ENCODE results near the gene ANGPTL8. TPM values are rescaled to one million over a fixed set of nuclear protein-coding genes. Genes with fewer than 3 reads are reported as not detected.

ANGPTL8 gene
- total RNA-seq, 2 experiments from 2014 or later, result not detected

DNA sequence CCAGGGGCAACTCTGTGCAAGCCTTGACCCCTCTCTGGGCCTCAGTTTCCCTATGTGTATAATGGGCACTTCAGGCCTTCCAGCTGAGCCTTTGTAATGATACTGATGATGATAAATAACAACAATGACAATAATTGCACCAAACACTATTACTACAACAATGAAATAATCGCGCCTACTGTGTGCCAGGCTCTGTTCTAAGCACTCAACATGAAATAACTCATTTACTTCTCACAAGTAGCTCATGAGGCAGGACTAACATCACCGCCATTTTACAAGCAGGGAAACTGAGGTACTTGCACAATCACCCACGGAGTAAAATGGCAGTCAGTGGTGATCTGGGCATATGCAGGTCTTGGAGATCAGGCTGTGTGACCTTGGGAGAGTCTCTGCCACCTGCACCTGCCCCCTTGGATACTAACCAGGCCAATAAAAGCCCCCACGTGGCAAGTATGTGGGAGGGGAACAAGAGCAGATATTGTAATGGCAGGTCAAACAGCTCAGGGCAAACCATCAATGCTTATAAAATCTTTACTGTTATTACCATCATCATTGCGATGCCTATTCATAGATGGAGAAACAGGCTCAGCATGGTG lies 540 bp upstream of the ANGPTL8 start:
- TF ChIP-seq, protein P1, sequence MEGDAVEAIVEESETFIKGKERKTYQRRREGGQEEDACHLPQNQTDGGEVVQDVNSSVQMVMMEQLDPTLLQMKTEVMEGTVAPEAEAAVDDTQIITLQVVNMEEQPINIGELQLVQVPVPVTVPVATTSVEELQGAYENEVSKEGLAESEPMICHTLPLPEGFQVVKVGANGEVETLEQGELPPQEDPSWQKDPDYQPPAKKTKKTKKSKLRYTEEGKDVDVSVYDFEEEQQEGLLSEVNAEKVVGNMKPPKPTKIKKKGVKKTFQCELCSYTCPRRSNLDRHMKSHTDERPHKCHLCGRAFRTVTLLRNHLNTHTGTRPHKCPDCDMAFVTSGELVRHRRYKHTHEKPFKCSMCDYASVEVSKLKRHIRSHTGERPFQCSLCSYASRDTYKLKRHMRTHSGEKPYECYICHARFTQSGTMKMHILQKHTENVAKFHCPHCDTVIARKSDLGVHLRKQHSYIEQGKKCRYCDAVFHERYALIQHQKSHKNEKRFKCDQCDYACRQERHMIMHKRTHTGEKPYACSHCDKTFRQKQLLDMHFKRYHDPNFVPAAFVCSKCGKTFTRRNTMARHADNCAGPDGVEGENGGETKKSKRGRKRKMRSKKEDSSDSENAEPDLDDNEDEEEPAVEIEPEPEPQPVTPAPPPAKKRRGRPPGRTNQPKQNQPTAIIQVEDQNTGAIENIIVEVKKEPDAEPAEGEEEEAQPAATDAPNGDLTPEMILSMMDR (IDR thresholded peaks at IDR 0.05), result no peak
- Histone ChIP-seq H3K27ac (ENCODE audit: low read depth in 1 of 2, low read length in 2 of 2) (no peak overlapping the region), H3K9me3 (ENCODE audit: control insufficient read depth in 1 of 2, insufficient read depth in 1 of 2, low read length in 2 of 2) (peaks cover 11 to 54% of the 10 kb centered on the region in 2 experiments), H3K36me3 (ENCODE audit: insufficient read depth, low read length) (no peaks in the 10 kb centered on the region), H3K4me1 (ENCODE audit: insufficient read depth, low read length) (peaks cover 9% of the 10 kb centered on the region), H3K4me3 (ENCODE audit: low read length) (no peak overlapping the region), H3K27me3 (ENCODE audit: control insufficient read depth in 1 of 2, insufficient read depth in 2 of 2, low read length in 2 of 2) (peaks cover 5 to 14% of the 10 kb centered on the region in 2 experiments)
- Mint-ChIP-seq H3K27me3 (peaks cover 27% of the 10 kb centered on the region), H3K36me3 (ENCODE audit: low read depth) (no peaks in the 10 kb centered on the region), H3K4me3 (no peak overlapping the region), H3K4me1 (ENCODE audit: low read depth) (peaks cover 5% of the 10 kb centered on the region), H3K27ac (no peak overlapping the region), H3K9me3 (peaks cover 6% of the 10 kb centered on the region)
- intact Hi-C loops (cut with DNase I, micrococcal nuclease), result no loop called here
- POLR2A ChIA-PET, result no interaction called here
- ATAC-seq (ENCODE audit: poor library complexity) (no peak), DNase-seq (no peak)
- CTCF ChIA-PET, result no interaction called here

DNA sequence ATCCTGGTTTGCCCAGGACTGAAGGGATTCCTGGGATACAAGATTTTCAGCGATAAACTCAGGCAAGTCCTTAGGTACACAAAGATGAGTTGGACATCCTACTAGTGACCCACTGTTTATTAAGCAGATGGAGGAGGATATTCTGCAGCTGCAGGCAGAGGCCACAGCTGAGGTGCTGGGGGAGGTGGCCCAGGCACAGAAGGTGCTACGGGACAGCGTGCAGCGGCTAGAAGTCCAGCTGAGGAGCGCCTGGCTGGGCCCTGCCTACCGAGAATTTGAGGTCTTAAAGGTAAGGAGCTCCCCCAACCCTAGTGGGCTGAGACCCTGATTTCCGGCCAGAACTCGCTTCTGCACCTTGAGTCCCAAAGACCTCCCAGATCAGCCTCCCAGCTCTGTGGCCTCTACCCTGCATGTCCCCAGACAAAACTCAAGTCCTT lies 607 bp downstream of the ANGPTL8 start:
- Histone ChIP-seq H3K4me1 (ENCODE audit: insufficient read depth, low read length) (peaks cover 9% of the 10 kb centered on the region), H3K9me3 (ENCODE audit: control insufficient read depth in 1 of 2, insufficient read depth in 1 of 2, low read length in 2 of 2) (peaks cover 11 to 49% of the 10 kb centered on the region in 2 experiments), H3K4me3 (ENCODE audit: low read length) (no peak overlapping the region), H3K27me3 (ENCODE audit: control insufficient read depth in 1 of 2, insufficient read depth in 2 of 2, low read length in 2 of 2) (peaks cover 5 to 15% of the 10 kb centered on the region in 2 experiments), H3K36me3 (ENCODE audit: insufficient read depth, low read length) (no peaks in the 10 kb centered on the region), H3K27ac (ENCODE audit: low read depth in 1 of 2, low read length in 2 of 2) (no peak overlapping the region)
- DNase-seq (no peak), ATAC-seq (ENCODE audit: poor library complexity) (no peak)
- TF ChIP-seq, protein P1 (IDR thresholded peaks at IDR 0.05), result no peak
- ChIA-PET POLR2A (interaction anchor here (1.1 kb wide), 1 partner anchor 242 kb away, joined by 3 read pairs; no protein-coding TSS in a partner anchor), CTCF (no interaction called here)
- intact Hi-C loops (cut with DNase I, micrococcal nuclease), result loop anchor here in 1 of 2 experiments (5.0 kb wide), 2 partner anchors 242 to 347 kb away; partner anchors contain the start of gene ELAVL3
- no peak overlapping the region for H3K27ac Mint-ChIP-seq
- peaks cover 6% of the 10 kb centered on the region for H3K9me3 Mint-ChIP-seq
- H3K4me3 Mint-ChIP-seq, result no peak overlapping the region
- H3K4me1 Mint-ChIP-seq (ENCODE audit: low read depth), result peaks cover 5% of the 10 kb centered on the region
- H3K36me3 Mint-ChIP-seq (ENCODE audit: low read depth), result no peaks in the 10 kb centered on the region
- peaks cover 30% of the 10 kb centered on the region for H3K27me3 Mint-ChIP-seq

DNA sequence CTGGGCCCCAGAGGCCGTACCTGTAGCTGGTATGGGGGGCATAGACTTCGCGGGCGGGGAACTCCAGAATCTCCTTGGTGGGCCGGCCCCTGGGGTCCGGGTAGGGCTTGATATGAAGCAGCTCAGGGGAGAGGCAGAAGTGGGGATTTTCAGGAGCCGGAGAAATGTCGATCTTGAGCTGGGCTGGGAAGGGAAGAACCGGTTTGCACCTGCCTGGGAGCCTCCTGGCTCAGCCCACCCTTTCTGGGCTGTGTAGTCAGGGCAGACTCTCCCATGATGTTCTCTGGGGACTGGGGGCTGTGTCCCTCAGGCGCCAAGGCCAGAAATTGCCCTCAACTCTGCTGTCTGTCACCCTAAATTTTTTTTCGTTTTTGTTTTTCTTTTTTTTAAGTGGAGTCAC lies 2.6 kb downstream of the ANGPTL8 start:
- H3K36me3 ChIP-seq (ENCODE audit: insufficient read depth, low read length), result no peaks in the 10 kb centered on the region
- intact Hi-C loops (cut with DNase I, micrococcal nuclease), result loop anchor here in 1 of 2 experiments (5.0 kb wide), 2 partner anchors 240 to 345 kb away; partner anchors contain the start of gene ELAVL3
- CTCF ChIA-PET, result interaction anchor here (0.5 kb wide), 1 partner anchor 221 kb away, joined by 3 read pairs; no protein-coding TSS in a partner anchor
- H3K27me3 ChIP-seq (ENCODE audit: control insufficient read depth in 1 of 2, insufficient read depth in 2 of 2, low read length in 2 of 2), result peaks cover 5 to 15% of the 10 kb centered on the region in 2 experiments
- H3K27ac Mint-ChIP-seq, result no peak overlapping the region
- peaks cover 6% of the 10 kb centered on the region for H3K9me3 Mint-ChIP-seq
- no peaks in the 10 kb centered on the region for H3K36me3 Mint-ChIP-seq (ENCODE audit: low read depth)
- peaks cover 9% of the 10 kb centered on the region for H3K4me1 ChIP-seq (ENCODE audit: insufficient read depth, low read length)
- ATAC-seq (ENCODE audit: poor library complexity), result no peak
- peaks cover 5% of the 10 kb centered on the region for H3K4me1 Mint-ChIP-seq (ENCODE audit: low read depth)
- TF ChIP-seq, protein P1 (IDR thresholded peaks at IDR 0.05), result no peak
- DNase-seq, result no peak
- H3K27ac ChIP-seq (ENCODE audit: low read depth in 1 of 2, low read length in 2 of 2), result no peak overlapping the region
- no peak overlapping the region for H3K4me3 Mint-ChIP-seq
- H3K27me3 Mint-ChIP-seq, result peaks cover 40% of the 10 kb centered on the region
- no peak overlapping the region for H3K4me3 ChIP-seq (ENCODE audit: low read length)
- POLR2A ChIA-PET, result no interaction called here
- peaks cover 11 to 45% of the 10 kb centered on the region in 2 experiments for H3K9me3 ChIP-seq (ENCODE audit: control insufficient read depth in 1 of 2, insufficient read depth in 1 of 2, low read length in 2 of 2)

All from CD4-positive, alpha-beta T cell (primary cell).